Calu3 (cell line): ENCODE measurements around the gene C10orf90. TPM values are rescaled to one million over a fixed set of nuclear protein-coding genes. Genes with fewer than 3 reads are reported as not detected.

Experiments used
- BruUV-seq: library from RNA; stranded (reverse); fragments of 400-500 nt; replicated peaks from 2 replicates; lab custom pipeline; 2021; lab: Mats Ljungman, UMichigan
- CTCF ChIA-PET: fragments of 300-600 bp; sonication (Branson Sonifier 250); formaldehyde crosslinking; loops from one replicate; lab custom pipeline; 2022; ENCODE audit warnings: antibody characterized with exemption; lab: Charles Lee
- DNase-seq: peaks from one replicate; pipeline ENCODE4 v3.0.0; 2022
- H3K27ac Mint-ChIP-seq: one replicate; pipeline ENCODE4 v1.8.0; 2022; ENCODE audit warnings: mixed read lengths; ENCODE audit not compliant: unreplicated experiment
- H3K27me3 Mint-ChIP-seq: one replicate; pipeline ENCODE4 v1.8.0; 2022; ENCODE audit warnings: mixed read lengths; ENCODE audit not compliant: unreplicated experiment
- H3K36me3 Mint-ChIP-seq: one replicate; pipeline ENCODE4 v1.8.0; 2022; ENCODE audit warnings: mild to moderate bottlenecking, moderate library complexity, mixed read lengths; ENCODE audit not compliant: insufficient read depth, unreplicated experiment
- H3K4me1 Mint-ChIP-seq: one replicate; pipeline ENCODE4 v1.8.0; 2022; ENCODE audit warnings: mild to moderate bottlenecking, low read depth, mixed read lengths; ENCODE audit not compliant: unreplicated experiment
- H3K4me3 Mint-ChIP-seq: one replicate; pipeline ENCODE4 v1.8.0; 2022; ENCODE audit warnings: mild to moderate bottlenecking, low read depth, moderate library complexity, mixed read lengths; ENCODE audit not compliant: unreplicated experiment
- H3K9me3 Mint-ChIP-seq: one replicate; pipeline ENCODE4 v1.8.0; 2022; ENCODE audit warnings: low read depth, mixed read lengths; ENCODE audit not compliant: unreplicated experiment
- CTCF ChIP-seq: fragments of 200-600 bp; IDR thresholded peaks from one replicate; pipeline ENCODE4 v1.8.0; 2022; ENCODE audit warnings: antibody characterized with exemption; ENCODE audit not compliant: unreplicated experiment
- intact Hi-C: fragments of 100-400 bp; cut with micrococcal nuclease; formaldehyde crosslinking; loops from one replicate; pipeline ENCODE4 v1.10.0; 2022; ENCODE audit not compliant: unreplicated experiment
- total RNA-seq: library from RNA; stranded (reverse); gene quantifications from 2 replicates; pipeline ENCODE4 v1.2.3, GENCODE V29; 2022

Gene C10orf90
- total RNA-seq, 1 experiment from 2014 or later: not detected

GRCh38 chr10:126674741-126675515 lies 4.4 kb upstream of the C10orf90 start:
- Mint-ChIP-seq H3K9me3 (no peaks in the 10 kb centered on the region), H3K4me3 (no peak overlapping the region), H3K4me1 (no peaks in the 10 kb centered on the region), H3K27me3 (no peaks in the 10 kb centered on the region), H3K36me3 (no peaks in the 10 kb centered on the region), H3K27ac (no peak overlapping the region)
- intact Hi-C loops: no loop called here
- no TSS peak for BruUV-seq
- DNase-seq: no peak
- no peak for TF ChIP-seq CTCF
- CTCF ChIA-PET: no interaction called here

- CTCF ChIA-PET: no interaction called here
- no peak for DNase-seq
- Mint-ChIP-seq H3K36me3 (no peaks in the 10 kb centered on the region), H3K27me3 (no peaks in the 10 kb centered on the region), H3K4me1 (no peaks in the 10 kb centered on the region), H3K27ac (no peak overlapping the region), H3K9me3 (no peaks in the 10 kb centered on the region), H3K4me3 (no peak overlapping the region)
- no peak for TF ChIP-seq CTCF
- no TSS peak for BruUV-seq
- intact Hi-C loops: no loop called here
Measured at GRCh38 chr10:126673565-126673964, 3.1 kb upstream of the C10orf90 start.

DNA sequence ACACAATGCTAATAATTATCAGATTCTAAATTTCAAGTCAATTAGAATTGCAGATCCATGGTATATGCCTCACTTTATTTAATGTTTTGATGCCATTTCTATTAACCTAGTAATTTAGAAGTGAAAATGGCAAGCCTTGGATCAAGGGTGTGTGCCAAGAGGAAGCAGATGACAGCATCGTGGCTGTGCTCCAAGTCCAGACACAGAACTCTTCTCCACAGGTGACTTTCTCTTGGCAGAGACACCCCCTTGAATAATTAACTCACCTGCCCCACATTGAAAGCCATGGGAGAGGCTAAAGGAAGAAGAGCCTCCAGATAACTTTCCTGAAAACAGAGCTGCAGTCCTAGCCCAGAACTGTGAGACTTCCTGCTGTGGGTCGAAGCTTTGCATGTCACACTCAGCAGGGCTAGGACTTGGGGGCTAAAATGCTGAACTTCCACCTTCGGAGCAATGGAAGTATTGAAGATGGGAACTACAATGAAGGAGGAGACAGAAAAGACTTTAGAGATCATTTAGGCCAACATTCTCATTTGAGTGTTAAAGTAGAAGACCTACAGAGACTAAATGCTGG lies 996 bp upstream of the C10orf90 start:
- Mint-ChIP-seq H3K4me3 (no peak overlapping the region), H3K36me3 (no peaks in the 10 kb centered on the region), H3K27ac (no peak overlapping the region), H3K27me3 (no peaks in the 10 kb centered on the region), H3K4me1 (no peaks in the 10 kb centered on the region), H3K9me3 (no peaks in the 10 kb centered on the region)
- TF ChIP-seq CTCF: no peak
- DNase-seq: no peak
- CTCF ChIA-PET: no interaction called here
- intact Hi-C loops: no loop called here
- BruUV-seq: no TSS peak

DNA sequence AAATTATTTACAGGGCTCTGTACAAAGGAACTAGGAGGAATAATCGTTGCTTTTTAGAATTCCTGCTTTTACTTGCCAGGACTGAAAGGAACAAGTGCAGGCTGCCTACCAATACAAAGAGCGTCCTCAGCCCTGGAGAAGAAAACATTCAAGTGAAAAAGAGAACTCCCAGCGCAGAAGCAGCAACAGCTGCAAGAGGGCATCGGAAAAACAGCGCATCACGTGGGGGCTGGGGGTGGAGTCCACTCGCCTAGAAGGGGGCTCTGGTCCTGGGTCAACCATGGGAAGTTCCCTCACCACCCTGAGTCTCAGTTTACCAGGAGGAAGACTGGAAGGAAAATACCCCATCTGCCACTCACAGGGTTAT lies 385 bp upstream of the C10orf90 start:
- CTCF ChIA-PET: no interaction called here
- H3K27ac Mint-ChIP-seq: no peak overlapping the region
- no peaks in the 10 kb centered on the region for H3K4me1 Mint-ChIP-seq
- no peak for TF ChIP-seq CTCF
- H3K36me3 Mint-ChIP-seq: no peaks in the 10 kb centered on the region
- no peak for DNase-seq
- H3K27me3 Mint-ChIP-seq: peaks cover 2% of the 10 kb centered on the region
- BruUV-seq: no TSS peak
- H3K4me3 Mint-ChIP-seq: no peak overlapping the region
- intact Hi-C loops: no loop called here
- no peaks in the 10 kb centered on the region for H3K9me3 Mint-ChIP-seq
